H9 (cell line): ENCODE results near the gene DENND1A. TPM values are rescaled to one million over a fixed set of nuclear protein-coding genes. Genes with fewer than 3 reads are reported as not detected.

Source experiments
- DNase-seq: peaks from one replicate; pipeline ENCODE4 v3.0.0-alpha.2; 2017
- H2AFZ ChIP-seq: one replicate; pipeline ENCODE4 v1.6.1; 2013; ENCODE audit warnings: mild to moderate bottlenecking, low read length, control low read depth, moderate library complexity
- H2AK5ac ChIP-seq: 2 replicates; pipeline ENCODE4 v1.6.1; 2013; ENCODE audit warnings: low read length, control low read depth, mixed read lengths; ENCODE audit not compliant: insufficient read length
- H2BK120ac ChIP-seq: one replicate; pipeline ENCODE4 v1.6.1; 2013; ENCODE audit warnings: low read depth, mild to moderate bottlenecking, low read length, control low read depth, inconsistent platforms; ENCODE audit not compliant: poor library complexity, severe bottlenecking
- H2BK12ac ChIP-seq: 2 replicates; pipeline ENCODE4 v1.6.1; 2013; ENCODE audit warnings: low read length, control low read depth, mixed read lengths, low read depth; ENCODE audit not compliant: insufficient read length
- H2BK15ac ChIP-seq: 2 replicates; pipeline ENCODE4 v1.6.1; 2013; ENCODE audit warnings: low read depth, low read length, control low read depth
- H2BK20ac ChIP-seq: one replicate; pipeline ENCODE4 v1.6.1; 2013; ENCODE audit warnings: low read depth, mild to moderate bottlenecking, low read length, control low read depth, inconsistent platforms; ENCODE audit not compliant: poor library complexity, severe bottlenecking
- H2BK5ac ChIP-seq: 2 replicates; pipeline ENCODE4 v1.6.1; 2013; ENCODE audit warnings: low read length, control low read depth, mixed read lengths; ENCODE audit not compliant: insufficient read length
- H3K14ac ChIP-seq: 2 replicates; pipeline ENCODE4 v1.6.1; 2013; ENCODE audit warnings: low read length, control low read depth; ENCODE audit not compliant: insufficient read depth
- H3K18ac ChIP-seq: 2 replicates; pipeline ENCODE4 v1.6.1; 2013; ENCODE audit warnings: low read depth, mild to moderate bottlenecking, mixed read lengths, low read length, control low read depth; ENCODE audit not compliant: insufficient read length
- H3K23ac ChIP-seq: 2 replicates; pipeline ENCODE4 v1.6.1; 2013; ENCODE audit warnings: low read length, control low read depth, mixed read lengths, low read depth; ENCODE audit not compliant: insufficient read length
- H3K23me2 ChIP-seq: 2 replicates; pipeline ENCODE4 v1.6.1; 2013; ENCODE audit warnings: low read depth, mild to moderate bottlenecking, mixed read lengths, low read length, control low read depth; ENCODE audit not compliant: insufficient read length, poor library complexity, severe bottlenecking
- H3K27ac ChIP-seq: 2 replicates; pipeline ENCODE4 v1.5.1; 2013; ENCODE audit warnings: low read length, control low read depth, mixed read lengths, low read depth; ENCODE audit not compliant: insufficient read length
- H3K27me3 ChIP-seq: 2 replicates; pipeline ENCODE4 v1.6.1; 2013; ENCODE audit warnings: low read length, control low read depth, inconsistent platforms; ENCODE audit not compliant: insufficient read depth
- H3K4ac ChIP-seq: 2 replicates; pipeline ENCODE4 v1.6.1; 2013; ENCODE audit warnings: low read depth, mild to moderate bottlenecking, control low read depth, inconsistent platforms, low read length, moderate library complexity
- H3K4me1 ChIP-seq: 2 replicates; pipeline ENCODE4 v1.6.1; 2013; ENCODE audit warnings: low read length, control low read depth, inconsistent platforms; ENCODE audit not compliant: insufficient read depth
- H3K4me2 ChIP-seq: 2 replicates; pipeline ENCODE4 v1.6.1; 2013; ENCODE audit warnings: low read length, control low read depth, mixed read lengths; ENCODE audit not compliant: insufficient read length, insufficient read depth
- H3K56ac ChIP-seq: 2 replicates; pipeline ENCODE4 v1.6.1; 2013; ENCODE audit warnings: low read depth, mild to moderate bottlenecking, mixed read lengths, low read length, control low read depth; ENCODE audit not compliant: insufficient read length
- H3K79me1 ChIP-seq: 2 replicates; pipeline ENCODE4 v1.6.1; 2013; ENCODE audit warnings: low read depth, mild to moderate bottlenecking, moderate library complexity, low read length, control low read depth, inconsistent platforms; ENCODE audit not compliant: insufficient read depth, poor library complexity, severe bottlenecking
- H3K79me2 ChIP-seq: 2 replicates; pipeline ENCODE4 v1.6.1; 2013; ENCODE audit warnings: low read length, control low read depth, inconsistent platforms; ENCODE audit not compliant: insufficient read depth
- H3K9ac ChIP-seq: 2 replicates; pipeline ENCODE4 v1.6.1; 2013; ENCODE audit warnings: low read length, control low read depth, mixed read lengths; ENCODE audit not compliant: insufficient read length; ENCODE audit errors: extremely low read depth
- H3K9me3 ChIP-seq: one replicate; pipeline ENCODE4 v1.6.1; 2013; ENCODE audit warnings: low read depth, low read length, inconsistent platforms; ENCODE audit not compliant: control insufficient read depth
- H3T11ph ChIP-seq: one replicate; pipeline ENCODE4 v1.6.1; 2013; ENCODE audit warnings: mild to moderate bottlenecking, low read length, control low read depth, inconsistent platforms
- H4K20me1 ChIP-seq: one replicate; pipeline ENCODE4 v1.6.1; 2013; ENCODE audit not compliant: control insufficient read depth, insufficient read length, insufficient read depth
- H4K5ac ChIP-seq: 2 replicates; pipeline ENCODE4 v1.6.1; 2013; ENCODE audit warnings: low read depth, mild to moderate bottlenecking, mixed read lengths, low read length, control low read depth; ENCODE audit not compliant: insufficient read length
- H4K8ac ChIP-seq: replicated peaks from 2 replicates; pipeline ENCODE4 v1.6.1; 2013; ENCODE audit warnings: low read length, control low read depth, mixed read lengths, low read depth; ENCODE audit not compliant: insufficient read length
- H4K91ac ChIP-seq: 2 replicates; pipeline ENCODE4 v1.6.1; 2013; ENCODE audit warnings: low read depth, mild to moderate bottlenecking, moderate library complexity, mixed read lengths, low read length, control low read depth; ENCODE audit not compliant: insufficient read length
- H3K27ac Mint-ChIP-seq, 3 experiments: 2 replicates in 2 of 3; 3 replicates in 1 of 3; pipeline ENCODE4 v1.8.0; 2020 to 2021; ENCODE audit warnings: mixed read lengths in 3 of 3, mild to moderate bottlenecking in 1 of 3, moderate library complexity in 1 of 3
- H3K27me3 Mint-ChIP-seq: 2 replicates; pipeline ENCODE4 v1.8.0; 2021; ENCODE audit warnings: low read depth, mild to moderate bottlenecking, moderate library complexity, mixed read lengths
- H3K36me3 Mint-ChIP-seq, 3 experiments: 2 replicates in 2 of 3; 3 replicates in 1 of 3; pipeline ENCODE4 v1.8.0; 2020 to 2021; ENCODE audit warnings: low read depth in 3 of 3, mixed read lengths in 3 of 3; ENCODE audit not compliant: insufficient read depth in 1 of 3
- H3K4me1 Mint-ChIP-seq, 2 experiments: 2 replicates each; pipeline ENCODE4 v1.8.0; 2020; ENCODE audit warnings: mixed read lengths in 2 of 2
- H3K4me3 Mint-ChIP-seq, 2 experiments: 2 replicates in 1 of 2; 3 replicates in 1 of 2; pipeline ENCODE4 v1.8.0; 2020 to 2021; ENCODE audit warnings: mild to moderate bottlenecking in 2 of 2, mixed read lengths in 2 of 2, moderate library complexity in 1 of 2
- H3K9me3 Mint-ChIP-seq, 2 experiments: 2 replicates in 1 of 2; 3 replicates in 1 of 2; pipeline ENCODE4 v1.8.0; 2020; ENCODE audit warnings: mild to moderate bottlenecking in 2 of 2, mixed read lengths in 2 of 2, moderate library complexity in 1 of 2
- WGBS: extraction: QIAGEN DNeasy Blood & Tissue Kit; methylation state at CpG from one replicate; pipeline ENCODE4 v1.1.7; 2013; ENCODE audit warnings: missing lambda C conversion rate, low lambda C conversion rate, mixed read lengths; ENCODE audit not compliant: insufficient read length; ENCODE audit errors: extremely low coverage; 5-methylcytosine and 5-hydroxymethylcytosine counted together
- total RNA-seq: library from RNA; stranded (reverse); gene quantifications from 2 replicates; pipeline ENCODE4 v1.2.1, GENCODE V29; 2021
- TF ChIP-seq, protein P1 (sequence below): fragments of 200-600 bp; sonication (generic); conservative IDR thresholded peaks from 3 replicates; pipeline ENCODE4 v1.8.0; 2021; ENCODE audit warnings: antibody characterized with exemption, mild to moderate bottlenecking

DENND1A gene
- total RNA-seq, 1 experiment from 2014 or later: 20.4 TPM

DNA sequence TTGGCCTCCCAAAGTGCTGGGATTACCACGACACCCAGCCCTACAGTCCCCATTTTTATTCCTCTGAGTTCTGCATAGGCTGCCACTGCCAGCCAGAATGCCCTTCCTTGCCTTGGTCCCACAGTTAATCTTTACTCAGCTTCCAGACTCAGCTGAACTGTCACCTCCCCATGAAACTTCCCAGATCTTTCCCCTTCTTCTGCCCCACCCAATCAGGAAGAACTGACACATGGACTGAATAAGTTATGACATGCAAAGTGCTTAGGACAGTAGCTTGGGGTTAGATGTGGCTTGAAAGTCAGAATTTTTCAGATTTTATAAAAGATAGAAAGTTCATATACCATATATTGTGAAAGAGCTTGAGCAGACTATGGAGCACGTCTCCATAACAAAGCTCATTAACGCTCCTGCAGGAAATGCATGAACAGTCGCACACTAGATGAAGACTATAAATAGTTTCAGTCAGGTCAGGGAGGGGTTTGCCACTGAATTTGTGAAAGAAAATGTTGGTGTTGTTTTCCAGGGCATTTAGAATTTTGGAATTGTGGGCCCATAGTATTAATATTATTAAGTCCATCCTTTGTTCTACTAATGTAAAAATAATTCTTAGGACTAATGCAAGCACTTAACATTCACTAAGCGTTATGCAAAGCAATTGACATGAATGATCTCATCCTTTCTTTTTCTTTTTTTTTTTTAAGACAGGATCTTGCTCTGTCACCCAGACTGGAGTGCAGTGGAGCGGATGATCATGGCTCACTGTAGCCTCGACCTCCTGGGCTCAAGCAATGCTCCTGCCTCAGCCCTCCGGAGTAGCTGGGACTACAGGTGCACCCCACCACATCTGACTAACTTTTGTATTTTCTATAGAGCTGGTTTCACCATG is 36.1 kb upstream of the DENND1A start:
- no peak for DNase-seq
- H3K4ac ChIP-seq: no peak overlapping the region
- WGBS: no CpG with 5 or more reads among the region's 8 CpGs
- H2BK12ac ChIP-seq: no peak overlapping the region
- Mint-ChIP-seq H3K36me3 (no peaks in the 10 kb centered on the region), H3K4me3 (no peak overlapping the region), H3K4me1 (peaks cover 2 to 5% of the 10 kb centered on the region in 2 experiments; a peak in 3 of 4 replicates), H3K27ac (no peak overlapping the region; a peak in 1 of 7 replicates), H3K27me3 (peaks cover 46% of the 10 kb centered on the region), H3K9me3 (no peaks in the 10 kb centered on the region)
- H4K20me1 ChIP-seq: no peaks in the 10 kb centered on the region
- no peak overlapping the region for H2BK15ac ChIP-seq
- H3K9ac ChIP-seq: no peak overlapping the region
- no peak overlapping the region for H3K18ac ChIP-seq
- H2BK5ac ChIP-seq: no peak overlapping the region
- no peaks in the 10 kb centered on the region; the same call in 1 of the 2 replicates for H3K4me1 ChIP-seq
- H4K8ac ChIP-seq: no peak overlapping the region
- TF ChIP-seq, protein P1, sequence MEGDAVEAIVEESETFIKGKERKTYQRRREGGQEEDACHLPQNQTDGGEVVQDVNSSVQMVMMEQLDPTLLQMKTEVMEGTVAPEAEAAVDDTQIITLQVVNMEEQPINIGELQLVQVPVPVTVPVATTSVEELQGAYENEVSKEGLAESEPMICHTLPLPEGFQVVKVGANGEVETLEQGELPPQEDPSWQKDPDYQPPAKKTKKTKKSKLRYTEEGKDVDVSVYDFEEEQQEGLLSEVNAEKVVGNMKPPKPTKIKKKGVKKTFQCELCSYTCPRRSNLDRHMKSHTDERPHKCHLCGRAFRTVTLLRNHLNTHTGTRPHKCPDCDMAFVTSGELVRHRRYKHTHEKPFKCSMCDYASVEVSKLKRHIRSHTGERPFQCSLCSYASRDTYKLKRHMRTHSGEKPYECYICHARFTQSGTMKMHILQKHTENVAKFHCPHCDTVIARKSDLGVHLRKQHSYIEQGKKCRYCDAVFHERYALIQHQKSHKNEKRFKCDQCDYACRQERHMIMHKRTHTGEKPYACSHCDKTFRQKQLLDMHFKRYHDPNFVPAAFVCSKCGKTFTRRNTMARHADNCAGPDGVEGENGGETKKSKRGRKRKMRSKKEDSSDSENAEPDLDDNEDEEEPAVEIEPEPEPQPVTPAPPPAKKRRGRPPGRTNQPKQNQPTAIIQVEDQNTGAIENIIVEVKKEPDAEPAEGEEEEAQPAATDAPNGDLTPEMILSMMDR: no peak
- no peak overlapping the region for H4K5ac ChIP-seq
- no peak overlapping the region for H3K23ac ChIP-seq
- no peak overlapping the region for H2AFZ ChIP-seq
- no peak overlapping the region for H4K91ac ChIP-seq
- no peaks in the 10 kb centered on the region for H3K79me1 ChIP-seq
- no peak overlapping the region for H3K4me2 ChIP-seq
- H3K79me2 ChIP-seq: no peaks in the 10 kb centered on the region
- H3T11ph ChIP-seq: no peak overlapping the region
- no peak overlapping the region for H2BK120ac ChIP-seq
- H3K27me3 ChIP-seq: no peaks in the 10 kb centered on the region
- H2BK20ac ChIP-seq: no peak overlapping the region
- no peak overlapping the region for H3K56ac ChIP-seq
- no peak overlapping the region for H3K27ac ChIP-seq
- H3K23me2 ChIP-seq: no peaks in the 10 kb centered on the region
- no peak overlapping the region for H3K14ac ChIP-seq
- no peaks in the 10 kb centered on the region for H3K9me3 ChIP-seq
- H2AK5ac ChIP-seq: no peak overlapping the region
